ENCODE data around the gene NPHS1.

Gene NPHS1

GRCh38 chr19:35780058-35780457 is 72.2 kb downstream of the NPHS1 start:
- Histone ChIP-seq H3K36me3 (ENCODE audit: control insufficient read depth, low read depth, low read length) (no peaks in the 10 kb centered on the region), H3K9me3 (ENCODE audit: control insufficient read depth, low read depth, low read length) (no peaks in the 10 kb centered on the region), H3K27me3 (ENCODE audit: control insufficient read depth, insufficient read depth, low read length) (peaks cover 8% of the 10 kb centered on the region), H3K9ac (ENCODE audit: low read length) (no peak overlapping the region), H3K4me3 (ENCODE audit: low read length) (no peak overlapping the region), H3K4me1 (ENCODE audit: control insufficient read depth, low read depth, low read length) (peaks cover 17% of the 10 kb centered on the region), H3K27ac (ENCODE audit: low read length) (no peak overlapping the region)

- Histone ChIP-seq H3K36me3 (ENCODE audit: control insufficient read depth, low read depth, low read length) (no peaks in the 10 kb centered on the region), H3K9ac (ENCODE audit: low read length) (no peak overlapping the region), H3K27me3 (ENCODE audit: control insufficient read depth, insufficient read depth, low read length) (peaks cover 13% of the 10 kb centered on the region), H3K27ac (ENCODE audit: low read length) (no peak overlapping the region), H3K4me3 (ENCODE audit: low read length) (no peak overlapping the region), H3K9me3 (ENCODE audit: control insufficient read depth, low read depth, low read length) (no peaks in the 10 kb centered on the region), H3K4me1 (ENCODE audit: control insufficient read depth, low read depth, low read length) (peaks cover 20% of the 10 kb centered on the region)
These were observed 73.3 kb downstream of the NPHS1 start for GRCh38 chr19:35779033-35779432.

DNA sequence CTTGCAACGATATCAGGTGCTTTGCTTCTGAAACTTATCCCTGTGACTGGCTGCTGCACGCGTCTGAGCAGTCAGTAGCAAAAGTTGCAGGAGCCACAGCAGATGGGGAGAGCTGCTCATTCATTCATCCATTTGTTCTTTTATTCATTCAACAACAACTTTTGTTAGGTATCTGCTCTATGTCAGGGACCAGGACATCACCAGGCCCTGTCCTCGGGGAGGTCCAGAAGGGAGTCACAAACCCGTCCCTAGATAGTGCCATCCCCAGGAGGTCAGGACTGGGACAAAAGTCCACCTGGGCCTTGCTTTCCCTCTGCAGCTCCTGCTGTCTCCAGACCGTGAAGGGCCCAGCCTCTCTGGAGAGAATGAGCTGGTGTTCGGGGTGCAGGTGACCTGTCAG is 74.3 kb downstream of the NPHS1 start:
- H3K4me1 ChIP-seq (ENCODE audit: control insufficient read depth, low read depth, low read length): peaks cover 17% of the 10 kb centered on the region
- no peak overlapping the region for H3K4me3 ChIP-seq (ENCODE audit: low read length)
- peaks cover 19% of the 10 kb centered on the region for H3K27me3 ChIP-seq (ENCODE audit: control insufficient read depth, insufficient read depth, low read length)
- H3K9me3 ChIP-seq (ENCODE audit: control insufficient read depth, low read depth, low read length): no peaks in the 10 kb centered on the region
- H3K36me3 ChIP-seq (ENCODE audit: control insufficient read depth, low read depth, low read length): no peaks in the 10 kb centered on the region
- no peak overlapping the region for H3K27ac ChIP-seq (ENCODE audit: low read length)
- no peak overlapping the region for H3K9ac ChIP-seq (ENCODE audit: low read length)

GRCh38 chr19:35777086-35777841 is 75.0 kb downstream of the NPHS1 start:
- Histone ChIP-seq H3K27ac (ENCODE audit: low read length) (no peak overlapping the region), H3K9ac (ENCODE audit: low read length) (no peak overlapping the region), H3K9me3 (ENCODE audit: control insufficient read depth, low read depth, low read length) (no peaks in the 10 kb centered on the region), H3K36me3 (ENCODE audit: control insufficient read depth, low read depth, low read length) (no peaks in the 10 kb centered on the region), H3K4me1 (ENCODE audit: control insufficient read depth, low read depth, low read length) (peaks cover 17% of the 10 kb centered on the region), H3K27me3 (ENCODE audit: control insufficient read depth, insufficient read depth, low read length) (peaks cover 21% of the 10 kb centered on the region), H3K4me3 (ENCODE audit: low read length) (peak overlapping the region; percentile 67)

DNA sequence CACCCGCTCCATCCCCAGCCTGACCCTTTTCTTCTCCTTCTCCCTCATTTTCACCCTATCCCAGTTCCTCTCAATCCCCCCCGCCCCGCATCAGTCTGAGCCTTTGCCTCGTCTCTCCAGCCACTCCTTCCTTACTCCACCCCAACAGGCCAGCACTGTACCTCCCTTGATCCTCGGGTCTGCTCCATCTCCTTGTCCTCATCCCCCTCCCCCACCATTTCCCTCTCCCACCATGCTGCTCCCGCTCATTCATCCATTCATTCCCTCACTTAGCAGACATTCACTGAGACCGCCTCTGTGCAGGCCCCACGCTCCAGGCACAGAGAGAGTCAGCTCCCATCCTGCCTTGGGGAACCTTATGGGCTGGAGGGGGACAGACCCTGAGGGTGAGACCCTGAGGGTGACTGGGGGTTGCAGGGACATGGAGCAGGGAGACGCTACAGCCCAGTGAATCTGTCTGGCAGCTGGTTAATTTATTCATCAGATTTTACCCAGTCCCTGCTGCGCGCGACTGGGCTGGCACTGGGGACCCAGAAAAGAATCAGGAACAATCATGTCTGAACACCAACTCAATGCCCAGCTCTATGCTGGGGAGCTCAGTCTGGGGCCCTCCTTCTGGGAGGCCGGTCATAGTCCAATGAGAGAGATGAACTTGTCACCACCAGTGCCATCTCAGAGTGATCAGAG is 76.1 kb downstream of the NPHS1 start:
- peaks cover 17% of the 10 kb centered on the region for H3K4me1 ChIP-seq (ENCODE audit: control insufficient read depth, low read depth, low read length)
- H3K27ac ChIP-seq (ENCODE audit: low read length): no peak overlapping the region
- no peaks in the 10 kb centered on the region for H3K36me3 ChIP-seq (ENCODE audit: control insufficient read depth, low read depth, low read length)
- peaks cover 21% of the 10 kb centered on the region for H3K27me3 ChIP-seq (ENCODE audit: control insufficient read depth, insufficient read depth, low read length)
- no peaks in the 10 kb centered on the region for H3K9me3 ChIP-seq (ENCODE audit: control insufficient read depth, low read depth, low read length)
- H3K9ac ChIP-seq (ENCODE audit: low read length): no peak overlapping the region
- H3K4me3 ChIP-seq (ENCODE audit: low read length): peak overlapping the region; percentile 67
